K562 (cell line): ENCODE measurements around the gene ARL16. TPM values are rescaled to one million over a fixed set of nuclear protein-coding genes. Genes with fewer than 3 reads are reported as not detected.
A peak's percentile ranks its signal among the peaks of the same experiment; 100 is the strongest.

Experiments used
- ARNT ChIP-seq, 2 experiments: fragments of 450-650 bp; IDR thresholded peaks; 2 replicates each; pipeline ENCODE4 v1.6.1; 2016; ENCODE audit warnings: mild to moderate bottlenecking in 1 of 2
- CHD1 ChIP-seq: fragments of 200-600 bp; sonication (generic); IDR thresholded peaks from one replicate; pipeline ENCODE4 v1.6.1; 2012; ENCODE audit warnings: mild to moderate bottlenecking, moderate library complexity, low read length, inconsistent platforms
- HCFC1 ChIP-seq: IDR thresholded peaks from 2 replicates; pipeline ENCODE4 v1.6.1; 2012; ENCODE audit warnings: low read depth, low read length, improper control_type of control experiment
- ILF3 ChIP-seq: fragments of 450-650 bp; IDR thresholded peaks from 2 replicates; pipeline ENCODE4 v1.6.1; 2018; ENCODE audit warnings: antibody characterized with exemption, mild to moderate bottlenecking, moderate library complexity, borderline replicate concordance
- JUN ChIP-seq, 2 experiments: sonication (generic) in 1 of 2; formaldehyde crosslinking in 1 of 2; IDR thresholded peaks; 2 replicates each; pipeline versions ENCODE4 v1.6.1 to v1.8.0; 2012 to 2022; ENCODE audit warnings: borderline replicate concordance in 2 of 2, mild to moderate bottlenecking in 2 of 2, improper control_type of control experiment in 1 of 2, low read depth in 1 of 2, low read length in 1 of 2, missing genetic modification reagents in 1 of 2
- MAZ ChIP-seq, 2 experiments: fragments of 450-650 bp in 1 of 2; sonication (generic) in 1 of 2; formaldehyde crosslinking; IDR thresholded peaks in 1 of 2; conservative IDR thresholded peaks in 1 of 2; 2 replicates each; pipeline versions ENCODE4 v1.4.0 to v1.5.0; 2020; ENCODE audit warnings: mild to moderate bottlenecking in 1 of 2, missing genetic modification reagents in 1 of 2
- MBD2 ChIP-seq: sonication (generic); IDR thresholded peaks from 2 replicates; pipeline ENCODE4 v1.6.1; 2016; ENCODE audit warnings: low read depth, borderline replicate concordance
- TRIM24 ChIP-seq, 2 experiments: fragments of 450-650 bp; IDR thresholded peaks; 2 replicates each; pipeline ENCODE4 v1.6.1; 2016
- ZKSCAN8 ChIP-seq: fragments of 200-800 bp; sonication (Bioruptor generic); IDR thresholded peaks from 2 replicates; pipeline ENCODE4 v1.6.1; 2016; ENCODE audit warnings: missing genetic modification characterization, missing compliant biosample characterization
- ZNF408 ChIP-seq: fragments of 250-450 bp; sonication (Bioruptor Pico); IDR thresholded peaks from 2 replicates; pipeline ENCODE4 v1.4.0; 2020; ENCODE audit warnings: low read depth, mild to moderate bottlenecking, moderate library complexity
- ZNF507 ChIP-seq: conservative IDR thresholded peaks from 2 replicates; pipeline ENCODE4 v1.6.1; 2017; ENCODE audit warnings: missing genetic modification characterization, missing compliant biosample characterization
- polyA plus RNA-seq, 8 experiments: library from polyadenylated mRNA; depleted of rRNA in 4 of 8; stranded (reverse) in 5 of 8; unstranded in 3 of 8; fragments of >200 nt; fragmentation: Nextera tagmentation in 2 of 8; fragmentation: Illumina TruSeq in 1 of 8; extraction: Ambion mirVana in 2 of 8; extraction: Trizol in 1 of 8; gene quantifications; 2 replicates each; pipeline versions ENCODE4 v1.2.1 to v1.2.3, GENCODE V29; 2011 to 2014; ENCODE audit warnings: inconsistent platforms in 1 of 8, missing spikeins in 1 of 8
- total RNA-seq, 7 experiments: library from RNA; depleted of rRNA in 6 of 7; stranded (reverse); fragments of >200 nt in 6 of 7; fragmentation: Illumina TruSeq in 2 of 7; extraction: Trizol in 2 of 7; gene quantifications; 2 replicates each; pipeline versions ENCODE4 v1.2.1 to v1.2.3, GENCODE V29; 2011 to 2021; ENCODE audit warnings: low replicate concordance in 1 of 7
- TF ChIP-seq, protein P1 (sequence below): sonication (generic); formaldehyde crosslinking; IDR thresholded peaks from 2 replicates; pipeline ENCODE4 v1.4.0; 2020; ENCODE audit warnings: mild to moderate bottlenecking, missing genetic modification reagents
- TF ChIP-seq, protein P2 (sequence below), 2 experiments: IDR thresholded peaks; 2 replicates each; pipeline ENCODE4 v1.6.1; 2011; ENCODE audit warnings: borderline replicate concordance in 1 of 2, control low read depth in 1 of 2, low read depth in 1 of 2, low read length in 1 of 2, mild to moderate bottlenecking in 1 of 2, mixed read lengths in 1 of 2, moderate library complexity in 1 of 2; ENCODE audit not compliant: insufficient read depth in 1 of 2, insufficient read length in 1 of 2, poor library complexity in 1 of 2, severe bottlenecking in 1 of 2; ENCODE audit errors: extremely low read depth in 1 of 2
- TF ChIP-seq, protein P3 (sequence below), 2 experiments: fragments of 250-450 bp in 1 of 2; fragments of 450-650 bp in 1 of 2; sonication (Bioruptor Pico) in 1 of 2; IDR thresholded peaks; 2 replicates each; pipeline versions ENCODE4 v1.6.1 to v1.8.0; 2016 to 2021; ENCODE audit warnings: mild to moderate bottlenecking in 2 of 2, moderate library complexity in 2 of 2, missing compliant biosample characterization in 1 of 2, missing genetic modification characterization in 1 of 2
- TF ChIP-seq, protein P4 (sequence below): fragments of 450-650 bp; formaldehyde crosslinking; IDR thresholded peaks from 2 replicates; pipeline ENCODE4 v1.4.0; 2020; ENCODE audit warnings: mild to moderate bottlenecking, moderate library complexity

Gene ARL16
- total and polyA plus RNA-seq, 9 of the 15 experiments (the other 6 are each of a cell fraction or from before 2014, with no cell fraction given): 5.4 to 32.4 (median 22.6) TPM

DNA sequence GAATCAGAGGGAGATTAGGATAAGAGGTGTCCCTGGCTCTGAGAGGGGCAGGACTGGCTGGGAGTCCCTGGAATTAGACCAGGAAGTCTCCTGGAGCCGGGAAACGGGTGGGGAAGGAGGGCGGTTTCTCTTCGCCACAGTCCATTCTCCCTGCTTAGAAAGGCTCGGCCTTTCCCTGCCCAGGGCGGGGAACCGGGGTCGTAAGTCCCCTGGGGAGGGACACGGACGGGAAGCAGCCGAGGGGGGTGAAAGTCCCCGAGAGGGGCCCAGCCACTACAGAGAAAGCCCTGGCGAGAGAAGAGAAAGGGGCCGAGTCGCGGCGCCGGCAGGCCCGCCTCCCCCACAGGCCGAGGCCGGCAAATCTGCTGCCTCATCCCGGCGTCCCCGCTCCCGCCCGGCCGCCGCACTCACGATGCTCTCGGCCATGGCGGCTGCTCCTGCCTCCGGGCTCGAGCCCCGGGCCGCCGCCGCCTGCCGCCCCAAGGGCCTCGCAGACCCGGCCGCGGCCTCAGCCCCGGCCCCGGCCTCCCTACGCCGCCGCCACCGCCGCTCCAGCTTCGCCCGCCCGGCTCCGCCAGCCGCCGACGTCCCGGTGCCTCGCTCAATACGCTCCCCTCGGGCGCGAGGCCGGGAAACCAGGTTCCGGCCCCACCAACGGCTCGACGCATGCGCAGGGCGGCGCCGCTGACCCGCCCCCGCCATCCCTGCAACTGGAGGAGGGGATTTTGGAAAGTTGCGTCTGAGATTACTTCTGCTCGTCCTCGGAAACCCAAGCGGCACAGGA is 46.9 kb downstream of the ARL16 start, which contains the start of the genes NPLOC4 and TSPAN10 (continued):
- TF ChIP-seq, protein P1, sequence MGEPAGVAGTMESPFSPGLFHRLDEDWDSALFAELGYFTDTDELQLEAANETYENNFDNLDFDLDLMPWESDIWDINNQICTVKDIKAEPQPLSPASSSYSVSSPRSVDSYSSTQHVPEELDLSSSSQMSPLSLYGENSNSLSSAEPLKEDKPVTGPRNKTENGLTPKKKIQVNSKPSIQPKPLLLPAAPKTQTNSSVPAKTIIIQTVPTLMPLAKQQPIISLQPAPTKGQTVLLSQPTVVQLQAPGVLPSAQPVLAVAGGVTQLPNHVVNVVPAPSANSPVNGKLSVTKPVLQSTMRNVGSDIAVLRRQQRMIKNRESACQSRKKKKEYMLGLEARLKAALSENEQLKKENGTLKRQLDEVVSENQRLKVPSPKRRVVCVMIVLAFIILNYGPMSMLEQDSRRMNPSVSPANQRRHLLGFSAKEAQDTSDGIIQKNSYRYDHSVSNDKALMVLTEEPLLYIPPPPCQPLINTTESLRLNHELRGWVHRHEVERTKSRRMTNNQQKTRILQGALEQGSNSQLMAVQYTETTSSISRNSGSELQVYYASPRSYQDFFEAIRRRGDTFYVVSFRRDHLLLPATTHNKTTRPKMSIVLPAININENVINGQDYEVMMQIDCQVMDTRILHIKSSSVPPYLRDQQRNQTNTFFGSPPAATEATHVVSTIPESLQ (CRISPR knock-in tag): peak; percentile 26; the same call in 1 of the 2 replicates
- TF ChIP-seq, protein P2, sequence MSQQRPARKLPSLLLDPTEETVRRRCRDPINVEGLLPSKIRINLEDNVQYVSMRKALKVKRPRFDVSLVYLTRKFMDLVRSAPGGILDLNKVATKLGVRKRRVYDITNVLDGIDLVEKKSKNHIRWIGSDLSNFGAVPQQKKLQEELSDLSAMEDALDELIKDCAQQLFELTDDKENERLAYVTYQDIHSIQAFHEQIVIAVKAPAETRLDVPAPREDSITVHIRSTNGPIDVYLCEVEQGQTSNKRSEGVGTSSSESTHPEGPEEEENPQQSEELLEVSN (IDR thresholded peaks at IDR 0.05; ENCODE audit: borderline replicate concordance in 1 of 2, extremely low read depth in 1 of 2, insufficient read depth in 1 of 2, insufficient read length in 1 of 2, low read depth in 1 of 2, low read length in 1 of 2, poor library complexity in 1 of 2, severe bottlenecking in 1 of 2): peak; percentile 34 to 83
- TF ChIP-seq, protein P3, sequence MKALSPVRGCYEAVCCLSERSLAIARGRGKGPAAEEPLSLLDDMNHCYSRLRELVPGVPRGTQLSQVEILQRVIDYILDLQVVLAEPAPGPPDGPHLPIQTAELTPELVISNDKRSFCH (CRISPR knock-in tag; IDR thresholded peaks at IDR 0.05): no peak
- TF ChIP-seq, protein P3 (tag; IDR thresholded peaks at IDR 0.05): peak; percentile 83
- no peak for TF ChIP-seq ARNT (IDR thresholded peaks at IDR 0.05)
- TF ChIP-seq TRIM24 (IDR thresholded peaks at IDR 0.05): peak in 1 of 2 experiments; percentile 92; a peak in 2 of 4 replicates
- peak; percentile 85 to 91 for TF ChIP-seq MAZ (CRISPR knock-in tag; conservative IDR thresholded peaks at IDR 0.05 in 1 of 2, IDR thresholded peaks at IDR 0.05 in 1 of 2)
- no peak for TF ChIP-seq ZNF507 (tag)
- no peak for TF ChIP-seq ZNF408
- TF ChIP-seq, protein P4, sequence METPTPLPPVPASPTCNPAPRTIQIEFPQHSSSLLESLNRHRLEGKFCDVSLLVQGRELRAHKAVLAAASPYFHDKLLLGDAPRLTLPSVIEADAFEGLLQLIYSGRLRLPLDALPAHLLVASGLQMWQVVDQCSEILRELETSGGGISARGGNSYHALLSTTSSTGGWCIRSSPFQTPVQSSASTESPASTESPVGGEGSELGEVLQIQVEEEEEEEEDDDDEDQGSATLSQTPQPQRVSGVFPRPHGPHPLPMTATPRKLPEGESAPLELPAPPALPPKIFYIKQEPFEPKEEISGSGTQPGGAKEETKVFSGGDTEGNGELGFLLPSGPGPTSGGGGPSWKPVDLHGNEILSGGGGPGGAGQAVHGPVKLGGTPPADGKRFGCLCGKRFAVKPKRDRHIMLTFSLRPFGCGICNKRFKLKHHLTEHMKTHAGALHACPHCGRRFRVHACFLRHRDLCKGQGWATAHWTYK (CRISPR knock-in tag): peak; percentile 52; the same call in 1 of the 2 replicates
- TF ChIP-seq MBD2: 0 out of 2 replicates have a peak, but pooled peaks have one; percentile 30
- TF ChIP-seq HCFC1: peak; percentile 83
- TF ChIP-seq ZKSCAN8 (CRISPR knock-in tag): no peak
- no peak; the same call in 1 of the 2 replicates for TF ChIP-seq JUN (IDR thresholded peaks at IDR 0.05; ENCODE audit: borderline replicate concordance, low read depth, low read length)
- no peak for TF ChIP-seq JUN (CRISPR knock-in tag; IDR thresholded peaks at IDR 0.05; ENCODE audit: borderline replicate concordance)
- 0 out of 2 replicates have a peak, but pooled peaks have one; percentile 52 for TF ChIP-seq ILF3
- peak; percentile 61 for TF ChIP-seq CHD1
